HG02759 (cell line): ENCODE measurements around the gene RAB11B.
A peak's percentile ranks its signal among the peaks of the same experiment; 100 is the strongest.
"Not testable (repeated sequence)": the region's sequence is repeated elsewhere in the genome, so short reads cannot be mapped to it uniquely, and the experiment has no call there.

Experiments used
- ATAC-seq: cut with Tn5 transposase; IDR thresholded peaks from one replicate; pipeline ENCODE4 v1.9.1; 2021; ENCODE audit warnings: mild to moderate bottlenecking, moderate library complexity; ENCODE audit not compliant: unreplicated experiment

The RAB11B gene

GRCh38 chr19:8425331-8425730 is 35.2 kb downstream of the RAB11B start:
- not testable (repeated sequence) for ATAC-seq

- ATAC-seq = no peak
These were observed 36.1 kb downstream of the RAB11B start for GRCh38 chr19:8426283-8426682.

- no peak for ATAC-seq
These were observed 38.9 kb downstream of the RAB11B start for GRCh38 chr19:8429044-8429443.

- ATAC-seq = no peak
These were observed 39.7 kb downstream of the RAB11B start for GRCh38 chr19:8429826-8430225.

GRCh38 chr19:8430650-8431049 is 40.5 kb downstream of the RAB11B start:
- no peak for ATAC-seq

- no peak for ATAC-seq
These were observed 48.1 kb downstream of the RAB11B start for GRCh38 chr19:8438236-8438635.

- ATAC-seq = no peak
These were observed 51.8 kb downstream of the RAB11B start for GRCh38 chr19:8441725-8442544.

GRCh38 chr19:8444140-8444676 is 54.0 kb downstream of the RAB11B start:
- not testable (repeated sequence) for ATAC-seq

- ATAC-seq = peak; percentile 94
These were observed 54.7 kb downstream of the RAB11B start, which contains the start of gene HNRNPM for GRCh38 chr19:8444677-8445487. Gene HNRNPM (plus strand): TSS chr19:8444975. CDS start chr19:8444999, 24 bp downstream.

GRCh38 chr19:8445488-8446001 is 55.4 kb downstream of the RAB11B start:
- peak; percentile 27 for ATAC-seq

GRCh38 chr19:8446061-8446709 is 56.0 kb downstream of the RAB11B start:
- ATAC-seq = no peak

- ATAC-seq = no peak
These were observed 59.7 kb downstream of the RAB11B start for GRCh38 chr19:8449830-8450229.

- ATAC-seq = no peak
These were observed 61.2 kb downstream of the RAB11B start for GRCh38 chr19:8451377-8451776.

GRCh38 chr19:8451885-8452284 is 61.7 kb downstream of the RAB11B start:
- no peak for ATAC-seq

- no peak for ATAC-seq
These were observed 62.4 kb downstream of the RAB11B start for GRCh38 chr19:8452446-8453123.

GRCh38 chr19:8453616-8454015 is 63.5 kb downstream of the RAB11B start:
- ATAC-seq = no peak
